Mesothelial cell of epicardium (in vitro differentiated cells): ENCODE data around the gene SUDS3. TPM values are rescaled to one million over a fixed set of nuclear protein-coding genes. Genes with fewer than 3 reads are reported as not detected.

Source experiments
- DNase-seq, 2 experiments: peaks; one replicate each; pipeline ENCODE4 v3.0.0; 2021; ENCODE audit warnings: low spot score in 2 of 2; ENCODE audit not compliant: unreplicated experiment in 2 of 2
- H3K27ac Mint-ChIP-seq: 2 replicates; pipeline ENCODE4 v1.8.0; 2021; ENCODE audit warnings: mixed read lengths
- H3K27me3 Mint-ChIP-seq: 2 replicates; pipeline ENCODE4 v1.8.0; 2021; ENCODE audit warnings: low read depth, mixed read lengths
- H3K36me3 Mint-ChIP-seq: 2 replicates; pipeline ENCODE4 v1.8.0; 2021; ENCODE audit warnings: mixed read lengths
- H3K4me1 Mint-ChIP-seq: 2 replicates; pipeline ENCODE4 v1.8.0; 2021; ENCODE audit warnings: mixed read lengths
- H3K4me3 Mint-ChIP-seq: 2 replicates; pipeline ENCODE4 v1.8.0; 2021; ENCODE audit warnings: mild to moderate bottlenecking, moderate library complexity, mixed read lengths
- H3K9me3 Mint-ChIP-seq: 2 replicates; pipeline ENCODE4 v1.8.0; 2021; ENCODE audit warnings: mixed read lengths
- total RNA-seq: library from RNA; stranded (reverse); gene quantifications from 3 replicates; pipeline ENCODE4 v1.2.1, GENCODE V29; 2021
- TF ChIP-seq, protein P1 (sequence below): fragments of 200-600 bp; sonication (generic); IDR thresholded peaks from one replicate; pipeline ENCODE4 v1.5.0; 2021; ENCODE audit warnings: antibody characterized with exemption; ENCODE audit not compliant: unreplicated experiment

SUDS3 gene, protein sequence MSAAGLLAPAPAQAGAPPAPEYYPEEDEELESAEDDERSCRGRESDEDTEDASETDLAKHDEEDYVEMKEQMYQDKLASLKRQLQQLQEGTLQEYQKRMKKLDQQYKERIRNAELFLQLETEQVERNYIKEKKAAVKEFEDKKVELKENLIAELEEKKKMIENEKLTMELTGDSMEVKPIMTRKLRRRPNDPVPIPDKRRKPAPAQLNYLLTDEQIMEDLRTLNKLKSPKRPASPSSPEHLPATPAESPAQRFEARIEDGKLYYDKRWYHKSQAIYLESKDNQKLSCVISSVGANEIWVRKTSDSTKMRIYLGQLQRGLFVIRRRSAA
- total RNA-seq, result 42.2 to 44.6 TPM (median 43.3 TPM) in 3 replicates

DNA sequence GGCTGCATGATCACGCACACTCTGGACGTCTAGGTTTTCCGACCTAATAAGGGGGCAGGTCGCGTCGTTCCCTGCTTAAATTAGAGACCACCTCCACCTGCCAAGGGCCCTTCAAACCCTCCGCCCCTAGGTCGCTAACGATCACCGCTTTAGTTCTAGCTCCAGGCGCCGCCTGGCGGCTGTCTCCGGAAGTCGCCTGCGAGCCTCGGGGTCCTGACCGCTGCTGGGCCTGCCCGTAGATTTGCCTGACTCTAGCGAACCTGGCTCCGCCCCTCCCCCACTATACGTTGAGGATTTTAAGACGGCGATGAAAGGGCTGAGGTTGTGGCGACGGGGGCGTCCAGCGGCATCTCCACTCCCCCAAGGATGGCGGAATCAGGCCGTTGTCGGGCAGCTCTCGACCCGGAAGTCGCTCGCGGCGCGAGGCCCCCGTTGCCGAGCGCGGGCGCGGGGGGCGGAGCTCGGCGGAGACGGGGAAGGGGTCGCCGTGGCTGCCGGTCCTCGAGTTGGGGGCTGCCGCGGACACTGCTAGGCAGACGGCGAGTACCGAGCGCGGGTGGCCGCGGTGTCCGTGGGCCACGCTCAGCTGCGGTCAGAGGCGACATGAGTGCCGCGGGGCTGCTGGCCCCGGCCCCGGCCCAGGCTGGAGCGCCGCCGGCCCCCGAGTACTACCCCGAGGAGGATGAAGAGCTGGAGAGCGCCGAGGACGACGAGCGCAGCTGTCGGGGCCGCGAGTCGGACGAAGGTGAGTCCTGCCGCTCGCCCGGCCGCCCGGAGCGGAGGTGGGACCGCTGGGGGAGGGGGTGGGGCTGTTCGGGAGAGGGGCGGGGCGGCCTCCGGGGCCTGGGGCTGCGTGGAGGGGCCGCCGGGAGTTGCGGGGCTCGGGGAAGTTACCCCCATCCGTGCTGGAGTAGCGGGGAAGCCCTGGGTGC, at the start of gene SUDS3:
TSS of gene SUDS3 (plus strand) at position 467 of the 932 bp plus-strand sequence. CDS start at position 604, 137 bp downstream.
- Mint-ChIP-seq H3K4me3 (peak within 1 kb of the TSS; percentile 97), H3K36me3 (peaks cover 8% of the 10 kb centered on the region), H3K27me3 (peaks cover 7% of the 10 kb centered on the region), H3K4me1 (peaks cover 33% of the 10 kb centered on the region), H3K27ac (peak within 1 kb of the TSS; percentile 99), H3K9me3 (no peaks in the 10 kb centered on the region)
- TF ChIP-seq, protein P1, sequence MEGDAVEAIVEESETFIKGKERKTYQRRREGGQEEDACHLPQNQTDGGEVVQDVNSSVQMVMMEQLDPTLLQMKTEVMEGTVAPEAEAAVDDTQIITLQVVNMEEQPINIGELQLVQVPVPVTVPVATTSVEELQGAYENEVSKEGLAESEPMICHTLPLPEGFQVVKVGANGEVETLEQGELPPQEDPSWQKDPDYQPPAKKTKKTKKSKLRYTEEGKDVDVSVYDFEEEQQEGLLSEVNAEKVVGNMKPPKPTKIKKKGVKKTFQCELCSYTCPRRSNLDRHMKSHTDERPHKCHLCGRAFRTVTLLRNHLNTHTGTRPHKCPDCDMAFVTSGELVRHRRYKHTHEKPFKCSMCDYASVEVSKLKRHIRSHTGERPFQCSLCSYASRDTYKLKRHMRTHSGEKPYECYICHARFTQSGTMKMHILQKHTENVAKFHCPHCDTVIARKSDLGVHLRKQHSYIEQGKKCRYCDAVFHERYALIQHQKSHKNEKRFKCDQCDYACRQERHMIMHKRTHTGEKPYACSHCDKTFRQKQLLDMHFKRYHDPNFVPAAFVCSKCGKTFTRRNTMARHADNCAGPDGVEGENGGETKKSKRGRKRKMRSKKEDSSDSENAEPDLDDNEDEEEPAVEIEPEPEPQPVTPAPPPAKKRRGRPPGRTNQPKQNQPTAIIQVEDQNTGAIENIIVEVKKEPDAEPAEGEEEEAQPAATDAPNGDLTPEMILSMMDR, result peak; percentile 97
- peak; percentile 82 to 96 for DNase-seq

GRCh38 chr12:118326991-118327390, 49.4 kb upstream of the SUDS3 start:
- no peaks in the 10 kb centered on the region for H3K27me3 Mint-ChIP-seq
- peaks cover 8% of the 10 kb centered on the region for H3K9me3 Mint-ChIP-seq
- peak overlapping the region; percentile 79 for H3K27ac Mint-ChIP-seq
- DNase-seq, result no peak
- H3K4me1 Mint-ChIP-seq, result peaks cover 39% of the 10 kb centered on the region
- TF ChIP-seq, protein P1, result no peak
- H3K36me3 Mint-ChIP-seq, result peaks cover 2% of the 10 kb centered on the region
- H3K4me3 Mint-ChIP-seq, result no peak overlapping the region

DNA sequence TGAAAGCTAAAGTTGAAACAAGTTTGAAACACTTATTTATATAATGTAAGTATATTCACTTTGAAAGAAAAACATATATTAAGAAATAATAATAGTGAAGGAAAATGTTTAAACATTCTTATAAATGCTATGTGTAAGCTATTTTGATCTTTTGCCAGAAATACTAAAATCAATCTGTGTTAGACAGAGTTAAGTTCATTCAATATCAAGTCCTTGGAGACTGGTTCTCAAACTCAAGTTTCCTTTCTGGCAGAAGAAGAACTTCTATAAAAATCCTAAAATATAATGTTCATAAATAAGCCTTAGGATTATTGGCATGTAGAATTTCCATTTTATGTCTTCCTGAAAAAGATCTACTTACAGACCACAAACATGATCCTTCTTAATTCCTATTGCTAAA, 49.0 kb upstream of the SUDS3 start:
- TF ChIP-seq, protein P1, result no peak
- Mint-ChIP-seq H3K27ac (no peak overlapping the region), H3K4me3 (no peak overlapping the region), H3K27me3 (no peaks in the 10 kb centered on the region), H3K36me3 (peaks cover 2% of the 10 kb centered on the region), H3K9me3 (peaks cover 8% of the 10 kb centered on the region), H3K4me1 (peaks cover 39% of the 10 kb centered on the region)
- DNase-seq, result no peak

GRCh38 chr12:118328486-118329330, 47.6 kb upstream of the SUDS3 start:
- H3K27me3 Mint-ChIP-seq, result no peaks in the 10 kb centered on the region
- no peak overlapping the region for H3K27ac Mint-ChIP-seq
- no peak for DNase-seq
- peaks cover 2% of the 10 kb centered on the region for H3K36me3 Mint-ChIP-seq
- H3K4me1 Mint-ChIP-seq, result peaks cover 39% of the 10 kb centered on the region
- peaks cover 8% of the 10 kb centered on the region for H3K9me3 Mint-ChIP-seq
- no peak overlapping the region for H3K4me3 Mint-ChIP-seq
- TF ChIP-seq, protein P1, result no peak

GRCh38 chr12:118330421-118331018, 45.8 kb upstream of the SUDS3 start:
- Mint-ChIP-seq H3K36me3 (peaks cover 2% of the 10 kb centered on the region), H3K27ac (peak overlapping the region; percentile 89), H3K9me3 (peaks cover 4% of the 10 kb centered on the region), H3K4me1 (peaks cover 39% of the 10 kb centered on the region), H3K27me3 (no peaks in the 10 kb centered on the region), H3K4me3 (no peak overlapping the region)
- TF ChIP-seq, protein P1, result no peak
- DNase-seq, result no peak
